Activated CD4-positive, alpha-beta T cell treated with anti-CD3 and anti-CD28 coated beads, Interleukin-2, amount 10 ng/mL, durations not matched to agents 24 days and 14 days (primary cell): ENCODE results near the gene ELMO3. TPM values are rescaled to one million over a fixed set of nuclear protein-coding genes. Genes with fewer than 3 reads are reported as not detected.

Source experiments
- DNase-seq: peaks from one replicate; pipeline ENCODE4 v3.0.0; 2022
- H3K27ac Mint-ChIP-seq: one replicate; pipeline ENCODE4 v1.8.0; 2022; ENCODE audit warnings: mild to moderate bottlenecking, mixed read lengths
- H3K27me3 Mint-ChIP-seq: one replicate; pipeline ENCODE4 v1.8.0; 2022; ENCODE audit warnings: mixed read lengths
- H3K36me3 Mint-ChIP-seq: one replicate; pipeline ENCODE4 v1.8.0; 2022; ENCODE audit warnings: low read depth, mild to moderate bottlenecking, mixed read lengths
- H3K4me1 Mint-ChIP-seq: one replicate; pipeline ENCODE4 v1.8.0; 2021; ENCODE audit warnings: mixed read lengths
- H3K4me3 Mint-ChIP-seq: one replicate; pipeline ENCODE4 v1.8.0; 2022; ENCODE audit warnings: mild to moderate bottlenecking, moderate library complexity, mixed read lengths
- H3K9me3 Mint-ChIP-seq: one replicate; pipeline ENCODE4 v1.8.0; 2021; ENCODE audit warnings: mixed read lengths
- intact Hi-C: fragments of 100-400 bp; cut with micrococcal nuclease; formaldehyde crosslinking; loops from one replicate; pipeline ENCODE4 v1.15.1; 2023
- total RNA-seq: library from RNA; stranded (reverse); gene quantifications from 2 replicates; pipeline ENCODE4 v1.2.3, GENCODE V29; 2022

The ELMO3 gene
- total RNA-seq, 1 donor from 2014 or later = 8.7 TPM

DNA sequence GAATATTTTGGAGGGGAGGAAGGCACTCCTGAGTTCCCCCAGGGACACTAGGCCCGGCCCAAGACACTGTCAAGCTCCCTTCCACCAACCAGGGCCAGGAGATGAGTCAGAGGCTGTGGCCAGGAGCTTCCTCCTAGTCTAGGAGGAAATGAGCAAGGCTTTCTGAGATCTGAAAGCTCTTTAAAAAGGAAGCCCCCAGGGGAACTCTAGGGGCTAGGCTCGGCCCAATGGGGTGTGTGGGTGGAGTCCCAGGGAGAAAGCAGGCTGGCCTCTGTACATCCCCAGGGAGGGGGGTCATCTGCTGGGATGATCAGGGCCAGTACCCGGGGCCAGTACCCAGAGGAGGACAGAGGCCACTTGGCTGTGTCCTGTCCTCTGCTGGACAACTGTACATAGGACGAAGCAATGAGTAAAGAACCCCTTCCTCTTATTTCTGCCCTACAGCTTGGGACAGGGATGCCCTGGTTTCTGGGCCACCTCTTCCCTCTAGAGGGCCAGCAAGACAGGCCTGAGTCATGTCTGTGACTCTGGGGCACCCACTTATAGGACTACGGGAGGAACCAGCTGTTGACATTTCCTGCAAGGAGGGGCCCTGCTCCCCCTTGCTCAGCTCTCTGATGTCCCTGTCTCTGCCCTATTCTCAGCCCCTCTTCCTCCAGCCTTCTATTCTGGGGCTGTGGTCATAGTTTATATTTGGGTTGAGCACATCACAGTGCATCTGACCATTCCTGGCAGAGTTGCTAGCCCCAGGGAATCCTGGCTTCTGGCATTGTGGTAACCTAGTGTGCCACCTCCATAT is 45.7 kb downstream of the ELMO3 start:
- Mint-ChIP-seq H3K36me3 (peaks cover 15% of the 10 kb centered on the region), H3K9me3 (no peaks in the 10 kb centered on the region), H3K4me3 (peak overlapping the region; percentile 89), H3K27me3 (peaks cover 4% of the 10 kb centered on the region), H3K27ac (peak overlapping the region; percentile 96), H3K4me1 (peaks cover 49% of the 10 kb centered on the region)
- intact Hi-C loops = loop anchor here (1.0 to 10.0 kb wide), 5 partner anchors 8 to 600 kb away; partner anchors contain the start of genes CENPT, NUTF2, THAP11 and TMEM208
- DNase-seq = peak; percentile 93

- peak overlapping the region; percentile 89 for H3K4me3 Mint-ChIP-seq
- peaks cover 13% of the 10 kb centered on the region for H3K36me3 Mint-ChIP-seq
- H3K27me3 Mint-ChIP-seq = peaks cover 9% of the 10 kb centered on the region
- H3K9me3 Mint-ChIP-seq = no peaks in the 10 kb centered on the region
- H3K4me1 Mint-ChIP-seq = peaks cover 52% of the 10 kb centered on the region
- intact Hi-C loops = loop anchor here (10.0 kb wide), 1 partner anchor 600 kb away; the partner anchor contains the start of genes CENPT, NUTF2 and THAP11
- DNase-seq = no peak
- H3K27ac Mint-ChIP-seq = peak overlapping the region; percentile 96
Observed at GRCh38 chr16:67245186-67245585, 46.3 kb downstream of the ELMO3 start.

DNA sequence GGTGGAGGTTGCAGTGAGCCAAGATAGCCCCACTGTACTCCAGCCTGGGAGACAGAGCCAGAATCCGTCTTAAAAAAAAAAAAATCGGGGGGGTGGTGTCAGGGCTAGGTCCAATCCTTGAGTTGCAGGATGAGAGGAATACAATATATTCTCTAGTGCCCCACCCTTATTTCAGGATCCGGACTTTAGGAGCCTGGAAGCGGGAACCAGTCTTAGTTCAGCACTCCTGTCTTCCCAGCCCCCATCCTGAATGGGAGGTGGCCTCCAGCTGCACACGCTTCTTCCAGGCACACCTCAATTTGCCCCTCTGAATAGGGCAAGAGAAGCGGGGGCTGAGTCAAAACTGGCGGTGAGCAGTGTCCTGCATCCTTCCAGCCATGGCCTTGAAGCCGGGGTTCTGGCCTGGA is 46.7 kb downstream of the ELMO3 start:
- H3K4me1 Mint-ChIP-seq = peaks cover 54% of the 10 kb centered on the region

DNA sequence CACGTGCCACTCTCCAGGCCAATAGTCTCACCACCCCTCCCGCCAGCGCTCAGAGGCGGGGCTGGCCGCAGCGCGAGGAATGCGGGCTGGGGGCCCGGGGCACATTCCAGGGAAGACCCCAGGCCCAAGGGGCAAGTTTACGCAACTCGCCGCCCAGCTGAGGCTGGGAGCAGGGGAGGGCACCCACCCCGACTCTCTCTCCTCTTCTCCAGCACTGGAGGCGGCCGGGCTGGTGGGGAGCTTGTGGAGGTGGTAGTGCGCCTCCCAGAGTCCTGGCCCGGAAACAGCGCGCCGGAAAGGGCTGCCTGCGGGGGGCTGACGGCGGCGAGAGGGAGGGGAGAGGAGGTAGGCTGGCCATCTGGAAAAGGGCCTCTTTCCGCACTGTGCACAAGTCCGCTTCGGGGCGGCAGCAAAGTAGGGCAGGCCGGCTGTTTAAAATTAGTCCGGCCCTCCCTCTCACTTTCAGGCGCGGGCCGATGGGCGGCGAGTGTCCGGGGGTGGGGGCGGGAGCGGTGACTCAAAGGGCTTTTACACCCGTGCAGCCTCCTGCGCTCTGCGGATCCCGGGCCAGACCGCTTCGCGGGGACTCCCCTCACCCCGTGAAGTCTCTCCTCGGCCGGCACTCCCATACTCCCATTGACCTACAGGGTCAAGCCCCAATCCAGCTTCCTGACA is 47.3 kb downstream of the ELMO3 start:
- H3K9me3 Mint-ChIP-seq = no peaks in the 10 kb centered on the region
- intact Hi-C loops = loop anchor here (2.0 to 10.0 kb wide), 4 partner anchors 33 to 599 kb away; partner anchors contain the start of genes CENPT, CTCF, MATCAP1 and NUTF2
- H3K36me3 Mint-ChIP-seq = peaks cover 12% of the 10 kb centered on the region
- H3K4me1 Mint-ChIP-seq = peaks cover 52% of the 10 kb centered on the region
- peak overlapping the region; percentile 91 for H3K27ac Mint-ChIP-seq
- H3K4me3 Mint-ChIP-seq = peak overlapping the region; percentile 89
- DNase-seq = peak; percentile 84
- H3K27me3 Mint-ChIP-seq = peaks cover 14% of the 10 kb centered on the region

More for the DNA sequence above, 46.7 kb downstream of the ELMO3 start:
- H3K9me3 Mint-ChIP-seq = no peaks in the 10 kb centered on the region
- peak overlapping the region; percentile 96 for H3K27ac Mint-ChIP-seq
- peak overlapping the region; percentile 89 for H3K4me3 Mint-ChIP-seq
- H3K36me3 Mint-ChIP-seq = peaks cover 13% of the 10 kb centered on the region
- intact Hi-C loops = loop anchor here (2.0 to 10.0 kb wide), 4 partner anchors 33 to 599 kb away; partner anchors contain the start of genes CENPT, CTCF, MATCAP1 and NUTF2
- peaks cover 14% of the 10 kb centered on the region for H3K27me3 Mint-ChIP-seq
- DNase-seq = no peak

- H3K36me3 Mint-ChIP-seq = peaks cover 7% of the 10 kb centered on the region
- H3K9me3 Mint-ChIP-seq = no peaks in the 10 kb centered on the region
- intact Hi-C loops = loop anchor here (1.0 to 10.0 kb wide), 5 partner anchors 32 to 598 kb away; partner anchors contain the start of genes ATP6V0D1, CENPT, CTCF and MATCAP1
- H3K27me3 Mint-ChIP-seq = peaks cover 14% of the 10 kb centered on the region
- peak overlapping the region; percentile 91 for H3K27ac Mint-ChIP-seq
- peaks cover 49% of the 10 kb centered on the region for H3K4me1 Mint-ChIP-seq
- DNase-seq = peak; percentile 81
- H3K4me3 Mint-ChIP-seq = peak overlapping the region; percentile 89
Observed at GRCh38 chr16:67246756-67247191, 47.8 kb downstream of the ELMO3 start.

- Mint-ChIP-seq H3K4me1 (peaks cover 48% of the 10 kb centered on the region), H3K36me3 (peaks cover 7% of the 10 kb centered on the region), H3K27me3 (peaks cover 14% of the 10 kb centered on the region), H3K9me3 (no peaks in the 10 kb centered on the region), H3K27ac (peak within 1 kb of the TSS; percentile 91), H3K4me3 (peak within 1 kb of the TSS; percentile 89)
- intact Hi-C loops = loop anchor here (1.0 to 10.0 kb wide), 5 partner anchors 31 to 597 kb away; partner anchors contain the start of genes ATP6V0D1, CENPT, CTCF and MATCAP1
- peak; percentile 100 for DNase-seq
Observed at GRCh38 chr16:67247192-67248072, 48.5 kb downstream of the ELMO3 start, which contains the start of gene FHOD1. TSS of gene FHOD1 (minus strand) at chr16:67247481. CDS start at chr16:67247410, 71 bp downstream.

DNA sequence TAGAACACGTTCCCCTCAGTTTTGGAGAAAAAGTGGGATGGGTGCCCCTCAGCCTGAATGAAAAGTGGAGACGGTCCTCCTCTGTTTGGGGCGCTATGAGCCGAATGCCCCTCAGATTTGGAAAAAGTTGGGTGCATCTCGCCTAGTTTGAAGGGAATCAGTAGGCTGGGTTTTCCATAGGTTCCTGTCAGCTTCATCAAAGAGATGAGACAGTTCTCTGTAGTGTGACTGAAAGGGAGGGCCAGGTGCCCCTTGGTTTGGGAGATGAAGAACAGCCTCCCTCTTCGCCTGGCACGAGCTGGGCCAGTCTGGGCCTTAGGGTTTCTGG is 49.1 kb downstream of the ELMO3 start:
- Mint-ChIP-seq H3K36me3 (peaks cover 4% of the 10 kb centered on the region), H3K4me1 (peaks cover 45% of the 10 kb centered on the region), H3K9me3 (no peaks in the 10 kb centered on the region), H3K27me3 (peaks cover 14% of the 10 kb centered on the region), H3K27ac (peak overlapping the region; percentile 91), H3K4me3 (peak overlapping the region; percentile 89)
- DNase-seq = no peak
- intact Hi-C loops = loop anchor here (10.0 kb wide), 1 partner anchor 597 kb away; the partner anchor contains the start of genes CENPT, NUTF2 and THAP11

DNA sequence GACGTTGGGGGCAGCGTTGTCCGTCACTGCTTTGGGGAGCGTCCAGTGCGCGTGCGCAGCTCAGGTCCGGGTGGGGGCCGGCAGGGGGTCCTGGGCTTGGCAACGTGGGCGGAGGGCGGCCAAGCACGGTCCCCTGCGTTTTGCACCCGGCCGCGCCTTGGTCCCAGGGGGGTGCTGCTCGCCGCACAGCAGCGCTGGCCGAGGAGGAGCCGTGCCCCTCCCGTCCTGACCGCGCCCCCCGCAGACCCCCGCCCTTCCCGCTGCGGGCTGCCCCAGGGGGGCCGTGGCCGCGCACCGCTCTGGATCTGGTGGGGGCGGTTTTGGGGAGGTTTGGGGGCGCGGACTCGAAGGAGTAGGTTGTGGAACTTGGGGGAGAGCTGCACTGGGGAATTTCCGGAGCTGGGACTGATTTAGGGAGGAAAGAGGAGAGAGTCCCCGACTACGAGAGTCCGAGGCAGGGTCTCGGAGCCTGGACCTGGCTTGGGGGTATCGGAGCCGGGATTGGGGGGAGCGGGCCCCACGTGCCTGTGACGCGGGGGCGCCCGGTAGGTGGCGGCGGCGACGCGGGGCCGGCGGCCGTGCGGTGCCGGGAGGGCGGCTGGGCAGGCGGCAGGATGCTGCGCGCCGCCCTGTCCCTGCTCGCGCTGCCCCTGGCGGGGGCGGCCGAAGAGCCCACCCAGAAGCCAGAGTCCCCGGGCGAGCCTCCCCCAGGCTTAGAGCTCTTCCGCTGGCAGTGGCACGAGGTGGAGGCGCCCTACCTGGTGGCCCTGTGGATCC is 49.7 kb downstream of the ELMO3 start, which contains the start of gene SLC9A5:
TSS of gene SLC9A5 (plus strand) at position 579 of the 777 bp plus-strand sequence. CDS start at position 615, 36 bp downstream.
- peak within 1 kb of the TSS; percentile 89 for H3K4me3 Mint-ChIP-seq

GRCh38 chr16:67249178-67250044 is 50.5 kb downstream of the ELMO3 start:
- peaks cover 4% of the 10 kb centered on the region for H3K36me3 Mint-ChIP-seq
- DNase-seq = no peak
- peak overlapping the region; percentile 89 for H3K4me3 Mint-ChIP-seq
- peak overlapping the region; percentile 31 for H3K27ac Mint-ChIP-seq
- intact Hi-C loops = loop anchor here (10.0 kb wide), 1 partner anchor 595 kb away; the partner anchor contains the start of genes CENPT, NUTF2 and THAP11
- peaks cover 14% of the 10 kb centered on the region for H3K27me3 Mint-ChIP-seq
- H3K4me1 Mint-ChIP-seq = peaks cover 35% of the 10 kb centered on the region
- H3K9me3 Mint-ChIP-seq = no peaks in the 10 kb centered on the region

More for the DNA sequence above, 49.7 kb downstream of the ELMO3 start, which contains the start of gene SLC9A5:
- Mint-ChIP-seq H3K9me3 (no peaks in the 10 kb centered on the region), H3K27ac (peak within 1 kb of the TSS; percentile 91), H3K4me1 (peaks cover 42% of the 10 kb centered on the region), H3K36me3 (peaks cover 4% of the 10 kb centered on the region), H3K27me3 (peaks cover 14% of the 10 kb centered on the region)
- intact Hi-C loops = loop anchor here (10.0 kb wide), 1 partner anchor 596 kb away; the partner anchor contains the start of genes CENPT, NUTF2 and THAP11
- peak; percentile 86 for DNase-seq

DNA sequence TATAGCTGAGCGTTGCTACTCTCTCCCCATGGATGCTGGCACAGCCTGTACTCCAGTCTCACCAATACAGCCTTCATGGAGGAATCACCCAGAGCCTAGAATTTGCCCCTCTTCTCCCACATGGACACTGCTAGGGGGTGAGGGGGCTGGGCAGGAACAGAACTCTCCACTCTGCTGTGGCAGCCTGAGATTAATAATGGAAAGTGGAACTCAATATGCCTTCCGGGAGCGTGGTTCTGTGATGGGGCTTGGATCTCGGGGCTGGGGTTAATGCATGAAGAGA is 51.1 kb downstream of the ELMO3 start:
- peak overlapping the region; percentile 89 for H3K4me3 Mint-ChIP-seq
- H3K27ac Mint-ChIP-seq = no peak overlapping the region
- H3K27me3 Mint-ChIP-seq = peaks cover 14% of the 10 kb centered on the region
- intact Hi-C loops = no loop called here
- H3K36me3 Mint-ChIP-seq = peaks cover 2% of the 10 kb centered on the region
- DNase-seq = no peak
- peaks cover 29% of the 10 kb centered on the region for H3K4me1 Mint-ChIP-seq
- no peaks in the 10 kb centered on the region for H3K9me3 Mint-ChIP-seq

GRCh38 chr16:67252609-67253497 is 53.9 kb downstream of the ELMO3 start:
- Mint-ChIP-seq H3K4me1 (peaks cover 19% of the 10 kb centered on the region), H3K9me3 (no peaks in the 10 kb centered on the region), H3K36me3 (no peaks in the 10 kb centered on the region), H3K4me3 (no peak overlapping the region), H3K27me3 (peaks cover 14% of the 10 kb centered on the region), H3K27ac (no peak overlapping the region)
- intact Hi-C loops = no loop called here
- DNase-seq = no peak
